Measurements from ENCODE around the gene BRCC3.

BRCC3 gene

GRCh38 chrX:155108427-155108826, 37.1 kb downstream of the BRCC3 start:
- H3K4me3 ChIP-seq = no peak overlapping the region
- H4K20me1 ChIP-seq = no peaks in the 10 kb centered on the region
- H3K9me3 ChIP-seq (replicated peaks in 1 of 11) = peaks cover 11 to 21% (median 15%) of the 10 kb centered on the region in 11 experiments; a peak in 21 of 22 replicates
- peaks cover 38 to 100% (median 83%) of the 10 kb centered on the region in 11 experiments for H3K27me3 ChIP-seq
- no peak overlapping the region for H3K9ac ChIP-seq
- no peak overlapping the region for H3K4me2 ChIP-seq
- no peak for TF ChIP-seq Cebpa-rat (IDR thresholded peaks at IDR 0.05)
- H3K36me3 ChIP-seq = peaks cover 8 to 69% (median 35%) of the 10 kb centered on the region in 11 experiments; a peak in 17 of 22 replicates
- no peak overlapping the region for H3K27ac ChIP-seq
- H3K4me1 ChIP-seq = no peaks in the 10 kb centered on the region

- no peaks in the 10 kb centered on the region for H3K4me1 ChIP-seq
- no peak for TF ChIP-seq Cebpa-rat (IDR thresholded peaks at IDR 0.05)
- H4K20me1 ChIP-seq = no peaks in the 10 kb centered on the region
- H3K27me3 ChIP-seq = peaks cover 25 to 99% (median 78%) of the 10 kb centered on the region in 11 experiments; a peak in 21 of 22 replicates
- no peak overlapping the region for H3K27ac ChIP-seq
- no peak overlapping the region for H3K4me2 ChIP-seq
- no peak overlapping the region for H3K9ac ChIP-seq
- H3K4me3 ChIP-seq = no peak overlapping the region
- H3K36me3 ChIP-seq = peaks cover 10 to 70% (median 45%) of the 10 kb centered on the region in 11 experiments; a peak in 21 of 22 replicates
- H3K9me3 ChIP-seq (replicated peaks in 1 of 11) = peaks cover 13 to 25% (median 19%) of the 10 kb centered on the region in 11 experiments; a peak in 21 of 22 replicates
Observed at GRCh38 chrX:155112171-155112570, 40.9 kb downstream of the BRCC3 start.

- peaks cover 28 to 99% (median 76%) of the 10 kb centered on the region in 11 experiments; a peak in 21 of 22 replicates for H3K27me3 ChIP-seq
- no peaks in the 10 kb centered on the region for H4K20me1 ChIP-seq
- TF ChIP-seq Cebpa-rat (IDR thresholded peaks at IDR 0.05) = no peak
- peaks cover 13 to 25% (median 17%) of the 10 kb centered on the region in 11 experiments; a peak in 21 of 22 replicates for H3K9me3 ChIP-seq (replicated peaks in 1 of 11)
- H3K9ac ChIP-seq = no peak overlapping the region
- no peaks in the 10 kb centered on the region for H3K4me1 ChIP-seq
- no peak overlapping the region for H3K27ac ChIP-seq
- no peak overlapping the region for H3K4me3 ChIP-seq
- no peak overlapping the region for H3K4me2 ChIP-seq
- H3K36me3 ChIP-seq = peaks cover 4 to 70% (median 39%) of the 10 kb centered on the region in 11 experiments; a peak in 21 of 22 replicates
Observed at GRCh38 chrX:155113097-155113496, 41.8 kb downstream of the BRCC3 start.

- Histone ChIP-seq H3K27me3 (peaks cover 31 to 99% (median 78%) of the 10 kb centered on the region in 11 experiments), H3K4me1 (no peaks in the 10 kb centered on the region), H3K9ac (no peak overlapping the region), H3K4me2 (no peak overlapping the region), H4K20me1 (no peaks in the 10 kb centered on the region), H3K4me3 (no peak overlapping the region), H3K36me3 (peaks cover 15 to 71% (median 47%) of the 10 kb centered on the region in 11 experiments), H3K9me3 (replicated peaks in 1 of 11) (peaks cover 13 to 25% (median 15%) of the 10 kb centered on the region in 11 experiments; a peak in 21 of 22 replicates), H3K27ac (no peak overlapping the region)
- TF ChIP-seq Cebpa-rat (IDR thresholded peaks at IDR 0.05) = no peak
Observed at GRCh38 chrX:155115174-155115819, 44.0 kb downstream of the BRCC3 start.

GRCh38 chrX:155127465-155127864, 56.2 kb downstream of the BRCC3 start:
- H4K20me1 ChIP-seq = no peaks in the 10 kb centered on the region
- H3K9me3 ChIP-seq (replicated peaks in 1 of 11) = peaks cover 6 to 31% (median 11%) of the 10 kb centered on the region in 11 experiments; a peak in 13 of 22 replicates
- no peak overlapping the region for H3K9ac ChIP-seq
- TF ChIP-seq Cebpa-rat (IDR thresholded peaks at IDR 0.05) = no peak
- H3K4me3 ChIP-seq = no peak overlapping the region
- H3K36me3 ChIP-seq = peaks cover 0 to 24% (median 13%) of the 10 kb centered on the region in 11 experiments; a peak in 16 of 22 replicates
- no peaks in the 10 kb centered on the region for H3K4me1 ChIP-seq
- H3K27ac ChIP-seq = no peak overlapping the region
- peaks cover 41 to 93% (median 75%) of the 10 kb centered on the region in 11 experiments; a peak in 21 of 22 replicates for H3K27me3 ChIP-seq
- H3K4me2 ChIP-seq = no peak overlapping the region

GRCh38 chrX:155127940-155128339, 56.6 kb downstream of the BRCC3 start:
- TF ChIP-seq Cebpa-rat (IDR thresholded peaks at IDR 0.05) = no peak
- Histone ChIP-seq H3K36me3 (peaks cover 0 to 23% (median 12%) of the 10 kb centered on the region in 11 experiments; a peak in 16 of 22 replicates), H3K9me3 (replicated peaks in 1 of 11) (peaks cover 6 to 31% (median 11%) of the 10 kb centered on the region in 11 experiments; a peak in 13 of 22 replicates)

GRCh38 chrX:155132110-155132509, 60.8 kb downstream of the BRCC3 start:
- no peak overlapping the region for H3K27ac ChIP-seq
- H3K4me1 ChIP-seq = no peaks in the 10 kb centered on the region
- no peak for TF ChIP-seq Cebpa-rat (IDR thresholded peaks at IDR 0.05)
- H3K9me3 ChIP-seq (replicated peaks in 1 of 11) = peaks cover 0 to 25% (median 10%) of the 10 kb centered on the region in 11 experiments; a peak in 13 of 22 replicates
- no peak overlapping the region for H3K4me2 ChIP-seq
- H3K36me3 ChIP-seq = peaks cover 0 to 6% (median 0%) of the 10 kb centered on the region in 11 experiments; a peak in 3 of 22 replicates
- H3K9ac ChIP-seq = no peak overlapping the region
- H4K20me1 ChIP-seq = no peaks in the 10 kb centered on the region
- no peak overlapping the region for H3K4me3 ChIP-seq
- H3K27me3 ChIP-seq = peaks cover 37 to 82% (median 72%) of the 10 kb centered on the region in 11 experiments; a peak in 21 of 22 replicates

More at GRCh38 chrX:155127940-155128339, 56.6 kb downstream of the BRCC3 start:
- no peak overlapping the region for H3K27ac ChIP-seq
- no peak overlapping the region for H3K9ac ChIP-seq
- no peaks in the 10 kb centered on the region for H3K4me1 ChIP-seq
- H4K20me1 ChIP-seq = no peaks in the 10 kb centered on the region
- no peak overlapping the region for H3K4me3 ChIP-seq
- H3K27me3 ChIP-seq = peaks cover 46 to 93% (median 79%) of the 10 kb centered on the region in 11 experiments; a peak in 21 of 22 replicates
- no peak overlapping the region for H3K4me2 ChIP-seq

GRCh38 chrX:155134255-155134654, 62.9 kb downstream of the BRCC3 start:
- Histone ChIP-seq H4K20me1 (no peaks in the 10 kb centered on the region), H3K9me3 (replicated peaks in 1 of 11) (peaks cover 0 to 11% (median 4%) of the 10 kb centered on the region in 11 experiments; a peak in 8 of 22 replicates), H3K4me1 (no peaks in the 10 kb centered on the region), H3K36me3 (no peaks in the 10 kb centered on the region), H3K27ac (no peak overlapping the region), H3K4me2 (no peak overlapping the region), H3K27me3 (peaks cover 35 to 80% (median 64%) of the 10 kb centered on the region in 11 experiments; a peak in 21 of 22 replicates), H3K4me3 (no peak overlapping the region), H3K9ac (no peak overlapping the region)
- TF ChIP-seq Cebpa-rat (IDR thresholded peaks at IDR 0.05) = no peak

- TF ChIP-seq Cebpa-rat (IDR thresholded peaks at IDR 0.05) = no peak
- no peak overlapping the region for H3K27ac ChIP-seq
- no peaks in the 10 kb centered on the region for H3K36me3 ChIP-seq
- H3K4me3 ChIP-seq = no peak overlapping the region
- H3K4me2 ChIP-seq = no peak overlapping the region
- no peaks in the 10 kb centered on the region for H3K4me1 ChIP-seq
- H3K9ac ChIP-seq = no peak overlapping the region
- H4K20me1 ChIP-seq = no peaks in the 10 kb centered on the region; a peak in 1 of 22 replicates
- H3K9me3 ChIP-seq (replicated peaks in 1 of 11) = 0 out of 22 replicates have a peak, but pooled peaks cover 0 to 5% (median 0%) of the 10 kb centered on the region in 11 experiments
- peaks cover 37 to 90% (median 80%) of the 10 kb centered on the region in 11 experiments; a peak in 21 of 22 replicates for H3K27me3 ChIP-seq
Observed at GRCh38 chrX:155143959-155144548, 72.7 kb downstream of the BRCC3 start.

Measured in BLaER1 treated with 17β-estradiol and CSF1 and Interleukin-3, amounts not matched to agents 10 nM and 100 nM (cell line).